Lower leg skin (tissue), 4 donors: ENCODE measurements around the gene OASL. TPM values are rescaled to one million over a fixed set of nuclear protein-coding genes. Genes with fewer than 3 reads are reported as not detected.

ENCODE experiments used
- DNase-seq, 2 donors: peaks; one replicate each; pipeline ENCODE4 v3.0.0-alpha.2; 2019; ENCODE audit warnings: low spot score in 2 of 2
- H3K4me3 ChIP-seq: fragments of 200-600 bp; sonication (generic); 2 replicates; pipeline ENCODE4 v1.5.1; 2017; ENCODE audit warnings: mild to moderate bottlenecking, low read depth; ENCODE audit not compliant: poor library complexity, severe bottlenecking
- POLR2A ChIP-seq, 2 donors: fragments of 450-650 bp; IDR thresholded peaks; one replicate each; pipeline ENCODE4 v1.6.1; 2016 to 2017; ENCODE audit warnings: antibody characterized with exemption in 2 of 2, mild to moderate bottlenecking in 1 of 2, moderate library complexity in 1 of 2
- WGBS, 2 donors: methylation state at CpG; one replicate each; pipeline ENCODE4 v1.1.5; 2018; 5-methylcytosine and 5-hydroxymethylcytosine counted together
- intact Hi-C: fragments of 100-400 bp; cut with DNase I; formaldehyde crosslinking; loops from one replicate; pipeline ENCODE4 v1.15.0; 2023; ENCODE audit warnings: low total_unique reads
- total RNA-seq, 4 donors: library from RNA; depleted of rRNA; stranded (reverse); fragments of >200 nt; gene quantifications; one replicate each; pipeline ENCODE4 v1.1.0, GENCODE V29; 2016
- TF ChIP-seq, protein P1 (sequence below), 3 donors: fragments of 450-650 bp; IDR thresholded peaks; one replicate each; pipeline ENCODE4 v1.5.1; 2016; ENCODE audit warnings: antibody characterized with exemption in 3 of 3, mild to moderate bottlenecking in 3 of 3, moderate library complexity in 2 of 3

OASL gene
- total RNA-seq, 4 donors from 2014 or later: 0.25 to 0.39 TPM; not detected in 2

DNA sequence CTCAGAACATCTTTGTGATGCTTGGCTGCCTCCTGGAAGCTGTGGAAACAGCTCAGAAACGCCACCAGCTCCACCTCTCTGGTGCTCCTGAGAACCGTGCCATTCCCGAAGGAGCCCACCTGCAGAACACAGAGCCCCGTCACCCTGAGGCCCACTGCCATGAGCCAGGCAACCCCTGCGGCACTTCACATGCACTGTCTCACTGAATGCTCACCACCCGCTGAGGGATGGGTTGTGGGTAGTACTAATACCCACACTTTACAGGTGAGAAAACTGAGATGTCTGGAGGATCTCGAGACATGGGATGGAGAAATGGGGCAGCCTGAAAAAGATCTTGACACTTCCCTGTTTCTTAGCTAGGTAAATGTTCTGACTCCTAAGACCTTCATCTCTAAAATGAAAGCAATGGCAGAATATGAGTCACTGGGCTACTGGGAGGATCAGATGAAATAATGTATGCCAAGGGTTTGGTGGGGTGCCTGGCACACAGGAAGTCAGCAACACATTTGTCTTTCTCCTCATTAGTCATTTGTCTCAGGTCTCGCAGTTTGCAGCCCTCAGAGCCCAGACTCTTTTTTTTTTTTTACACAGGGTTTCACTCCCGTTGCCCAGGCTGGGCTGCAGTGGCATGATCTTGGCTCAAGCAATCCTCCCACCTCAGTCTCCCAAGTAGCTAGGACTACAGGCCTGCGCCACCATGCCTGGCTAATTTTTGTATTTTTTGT lies 5.3 kb downstream of the OASL start:
- no peak for DNase-seq
- intact Hi-C loops: no loop called here
- TF ChIP-seq, protein P1, sequence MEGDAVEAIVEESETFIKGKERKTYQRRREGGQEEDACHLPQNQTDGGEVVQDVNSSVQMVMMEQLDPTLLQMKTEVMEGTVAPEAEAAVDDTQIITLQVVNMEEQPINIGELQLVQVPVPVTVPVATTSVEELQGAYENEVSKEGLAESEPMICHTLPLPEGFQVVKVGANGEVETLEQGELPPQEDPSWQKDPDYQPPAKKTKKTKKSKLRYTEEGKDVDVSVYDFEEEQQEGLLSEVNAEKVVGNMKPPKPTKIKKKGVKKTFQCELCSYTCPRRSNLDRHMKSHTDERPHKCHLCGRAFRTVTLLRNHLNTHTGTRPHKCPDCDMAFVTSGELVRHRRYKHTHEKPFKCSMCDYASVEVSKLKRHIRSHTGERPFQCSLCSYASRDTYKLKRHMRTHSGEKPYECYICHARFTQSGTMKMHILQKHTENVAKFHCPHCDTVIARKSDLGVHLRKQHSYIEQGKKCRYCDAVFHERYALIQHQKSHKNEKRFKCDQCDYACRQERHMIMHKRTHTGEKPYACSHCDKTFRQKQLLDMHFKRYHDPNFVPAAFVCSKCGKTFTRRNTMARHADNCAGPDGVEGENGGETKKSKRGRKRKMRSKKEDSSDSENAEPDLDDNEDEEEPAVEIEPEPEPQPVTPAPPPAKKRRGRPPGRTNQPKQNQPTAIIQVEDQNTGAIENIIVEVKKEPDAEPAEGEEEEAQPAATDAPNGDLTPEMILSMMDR (IDR thresholded peaks at IDR 0.05): no peak
- no peak for TF ChIP-seq POLR2A (IDR thresholded peaks at IDR 0.05)
- H3K4me3 ChIP-seq: no peak overlapping the region
- WGBS, 2 donors: 82 to 85% methylated on average over 9 to 10 of the region's 10 CpGs

DNA sequence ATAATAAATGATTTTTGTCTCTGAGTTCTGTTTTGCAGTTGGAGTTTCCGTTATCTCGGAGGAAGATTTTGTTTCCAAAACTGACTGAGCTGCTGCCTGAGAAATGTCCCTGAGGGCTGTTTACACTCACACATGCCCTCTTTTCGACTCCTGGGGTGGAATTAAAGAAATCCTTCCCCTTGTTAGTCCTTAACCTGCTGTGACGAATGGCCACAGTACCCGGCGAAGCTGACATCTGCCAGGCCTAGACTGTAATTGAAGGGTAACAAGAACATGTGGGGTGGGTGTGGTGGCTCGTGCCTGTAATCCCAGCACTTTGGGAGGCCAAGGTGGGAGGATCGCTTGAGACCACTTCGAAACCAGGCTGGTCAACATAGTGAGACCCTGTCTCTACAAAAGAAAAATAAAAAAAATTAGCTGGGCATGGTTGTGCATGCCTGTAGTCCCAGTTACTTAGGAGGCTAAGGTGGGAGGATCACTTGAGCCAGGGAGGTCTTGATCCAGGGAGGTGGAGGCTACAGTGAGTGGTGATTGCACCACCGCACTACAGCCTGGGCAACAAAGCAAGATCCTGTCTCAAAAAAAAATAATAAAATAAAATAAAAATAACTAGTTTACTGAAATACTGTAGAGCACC lies 8.4 kb downstream of the OASL start:
- no peak for TF ChIP-seq POLR2A (IDR thresholded peaks at IDR 0.05)
- TF ChIP-seq, protein P1 (IDR thresholded peaks at IDR 0.05): no peak
- intact Hi-C loops: no loop called here
- 76 to 78% methylated on average over 10 of the region's 10 CpGs for WGBS, 2 donors
- no peak for DNase-seq
- no peak overlapping the region for H3K4me3 ChIP-seq

DNA sequence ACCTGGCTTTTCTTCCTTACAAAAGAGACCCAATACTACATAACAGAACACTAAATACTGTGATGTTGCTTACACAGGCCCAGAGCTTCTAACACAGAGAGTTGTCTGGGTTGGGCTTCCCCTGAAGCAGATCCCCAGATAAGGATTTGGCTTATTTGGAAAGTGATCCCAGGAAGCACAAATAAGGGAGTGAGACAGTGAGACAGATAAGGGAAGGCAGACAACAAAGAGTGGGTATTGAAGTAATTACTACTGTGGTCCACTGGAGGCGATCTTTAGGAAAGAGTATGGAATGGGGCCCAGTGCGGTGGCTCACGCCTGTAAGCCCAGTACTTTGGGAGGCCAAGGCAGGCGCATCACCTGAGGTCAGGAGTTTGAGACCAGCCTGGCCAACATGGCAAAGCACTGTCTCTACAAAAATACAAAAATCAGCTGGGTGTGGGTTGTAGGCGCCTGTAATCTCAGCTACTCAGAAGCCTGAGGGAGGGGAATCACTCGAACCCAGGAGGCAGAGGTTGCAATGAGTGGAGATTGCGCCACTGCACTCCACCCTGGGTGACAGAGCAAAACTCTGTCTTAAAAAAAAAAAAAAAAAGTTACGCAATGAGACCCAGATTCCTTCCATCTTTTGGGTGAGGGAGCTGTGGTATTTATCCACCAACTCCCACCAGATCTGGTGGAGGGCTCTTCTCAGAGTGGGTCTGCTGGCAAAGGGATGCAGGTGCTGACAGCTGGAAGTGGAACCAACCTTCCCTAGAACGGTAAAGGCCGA lies 12.6 kb downstream of the OASL start:
- intact Hi-C loops: no loop called here
- no peak overlapping the region for H3K4me3 ChIP-seq
- 87% methylated on average over 10 of the region's 10 CpGs for WGBS, 2 donors
- DNase-seq: no peak
- no peak for TF ChIP-seq POLR2A (IDR thresholded peaks at IDR 0.05)
- TF ChIP-seq, protein P1 (IDR thresholded peaks at IDR 0.05): no peak

DNA sequence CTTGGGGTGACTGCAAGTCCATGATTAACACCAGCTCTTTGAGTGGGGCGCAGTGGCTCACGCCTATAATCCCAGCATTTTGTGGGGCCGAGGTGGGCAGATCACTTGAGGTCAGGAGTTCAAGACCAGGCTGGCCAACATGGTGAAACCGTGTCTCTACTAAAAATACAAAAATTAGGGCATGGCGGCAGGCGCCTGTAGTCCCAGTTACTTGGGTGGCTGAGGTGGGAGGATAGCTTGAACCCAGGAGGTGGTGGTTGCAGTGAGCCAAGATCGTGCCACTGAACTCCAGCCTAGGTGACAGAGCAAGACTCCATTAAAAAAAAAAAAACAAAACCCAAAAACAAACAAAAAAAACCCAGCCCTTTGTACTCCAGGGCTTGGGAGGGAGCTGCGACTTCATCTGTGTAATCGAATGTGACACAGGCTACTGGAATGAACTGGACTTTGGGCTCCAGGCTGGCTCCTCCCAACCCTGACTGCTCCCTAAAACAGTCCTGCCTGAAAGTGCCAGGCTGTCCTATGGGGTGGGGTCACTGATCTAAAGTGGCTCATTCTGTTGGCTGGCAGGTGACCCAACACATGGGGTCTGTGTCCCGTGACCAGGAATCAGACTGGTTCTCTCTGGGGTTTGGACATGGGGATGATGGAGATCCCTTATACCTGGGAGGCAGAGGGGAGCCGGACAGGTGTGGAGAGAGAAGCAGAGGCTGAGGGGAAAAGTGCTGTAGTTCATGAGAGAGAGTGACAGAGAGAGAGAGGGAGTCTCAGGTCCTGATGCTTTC lies 13.4 kb downstream of the OASL start:
- 91 to 93% methylated on average over 11 of the region's 11 CpGs for WGBS, 2 donors

GRCh38 chr12:121023799-121024198 lies 15.2 kb downstream of the OASL start:
- DNase-seq: no peak
- intact Hi-C loops: no loop called here
- 68 to 71% methylated on average over 8 of the region's 8 CpGs for WGBS, 2 donors
- no peak overlapping the region for H3K4me3 ChIP-seq
- TF ChIP-seq, protein P1 (IDR thresholded peaks at IDR 0.05): no peak
- no peak for TF ChIP-seq POLR2A (IDR thresholded peaks at IDR 0.05)

More for the DNA sequence above, 13.4 kb downstream of the OASL start:
- H3K4me3 ChIP-seq: no peak overlapping the region
- intact Hi-C loops: no loop called here
- DNase-seq: no peak
- TF ChIP-seq, protein P1 (IDR thresholded peaks at IDR 0.05): no peak
- no peak for TF ChIP-seq POLR2A (IDR thresholded peaks at IDR 0.05)
